ENCODE data around the gene CPT1C. TPM values are rescaled to one million over a fixed set of nuclear protein-coding genes. Genes with fewer than 3 reads are reported as not detected.
"Not testable (repeated sequence)": the region's sequence is repeated elsewhere in the genome, so short reads cannot be mapped to it uniquely, and the experiment has no call there.

CPT1C gene
- total RNA-seq, 4 donors from 2014 or later, result 0.44 to 4.1 (median 2.2) TPM

GRCh38 chr19:49713236-49713845 is 22.4 kb downstream of the CPT1C start:
- H3K4me1 ChIP-seq, result peaks cover 0 to 2% (median under 1%) of the 10 kb centered on the region in 4 donors
- 83 to 100% methylated on average over 2 to 7 of the region's 8 CpGs for WGBS, 2 donors
- H3K27me3 ChIP-seq, result no peaks in the 10 kb centered on the region
- H3K27ac ChIP-seq, result no peak overlapping the region
- H3K9me3 ChIP-seq, result no peaks in the 10 kb centered on the region
- no peak for TF ChIP-seq CTCF (IDR thresholded peaks at IDR 0.05)
- TF ChIP-seq EP300 (IDR thresholded peaks at IDR 0.05), result no peak
- no peak for TF ChIP-seq POLR2A (IDR thresholded peaks at IDR 0.05)
- H3K4me3 ChIP-seq, result no peak overlapping the region
- no peak for DNase-seq (ENCODE audit: low spot score in 2 of 2)
- H3K36me3 ChIP-seq, result no peaks in the 10 kb centered on the region

- Histone ChIP-seq H3K4me3 (no peak overlapping the region), H3K27ac (no peak overlapping the region), H3K9me3 (no peaks in the 10 kb centered on the region), H3K36me3 (no peaks in the 10 kb centered on the region), H3K4me1 (peaks cover 0 to 7% (median 2%) of the 10 kb centered on the region in 4 donors), H3K27me3 (no peaks in the 10 kb centered on the region)
- TF ChIP-seq EP300 (IDR thresholded peaks at IDR 0.05) (no peak), CTCF (IDR thresholded peaks at IDR 0.05) (no peak), POLR2A (IDR thresholded peaks at IDR 0.05) (no peak)
- no peak for DNase-seq (ENCODE audit: low spot score in 2 of 2)
- 71 to 75% methylated on average over 3 of the region's 3 CpGs for WGBS, 2 donors
Measured at GRCh38 chr19:49716154-49716553, 25.2 kb downstream of the CPT1C start.

GRCh38 chr19:49718511-49718910 is 27.6 kb downstream of the CPT1C start:
- TF ChIP-seq EP300 (IDR thresholded peaks at IDR 0.05), result no peak
- TF ChIP-seq CTCF (IDR thresholded peaks at IDR 0.05), result no peak
- no peak for TF ChIP-seq POLR2A (IDR thresholded peaks at IDR 0.05)
- H3K27ac ChIP-seq, result peak overlapping the region in 2 of 4 donors; percentile 88 to 91

GRCh38 chr19:49718991-49719390 is 28.1 kb downstream of the CPT1C start:
- Histone ChIP-seq H3K27me3 (no peaks in the 10 kb centered on the region), H3K9me3 (no peaks in the 10 kb centered on the region), H3K4me1 (peaks cover 0 to 7% (median 2%) of the 10 kb centered on the region in 4 donors), H3K27ac (no peak overlapping the region), H3K36me3 (peaks cover 0 to 23% (median 0%) of the 10 kb centered on the region in 3 donors), H3K4me3 (no peak overlapping the region)
- no peak for DNase-seq (ENCODE audit: low spot score in 2 of 2)
- WGBS, 2 donors, result 79% methylated on average over 6 of the region's 6 CpGs
- TF ChIP-seq CTCF (IDR thresholded peaks at IDR 0.05), result no peak
- no peak for TF ChIP-seq EP300 (IDR thresholded peaks at IDR 0.05)
- TF ChIP-seq POLR2A (IDR thresholded peaks at IDR 0.05), result no peak

More at GRCh38 chr19:49718511-49718910, 27.6 kb downstream of the CPT1C start:
- H3K36me3 ChIP-seq, result peaks cover 0 to 19% (median 0%) of the 10 kb centered on the region in 3 donors
- H3K9me3 ChIP-seq, result no peaks in the 10 kb centered on the region
- no peaks in the 10 kb centered on the region for H3K27me3 ChIP-seq
- peak overlapping the region in 1 of 4 donors; percentile 69 for H3K4me3 ChIP-seq
- peaks cover 0 to 7% (median 2%) of the 10 kb centered on the region in 4 donors for H3K4me1 ChIP-seq
- no peak for DNase-seq (ENCODE audit: low spot score in 2 of 2)
- WGBS, 2 donors, result 71 to 79% methylated on average over 8 of the region's 8 CpGs

GRCh38 chr19:49719420-49719819 is 28.5 kb downstream of the CPT1C start:
- not testable (repeated sequence) for H3K27ac ChIP-seq; DNase-seq (ENCODE audit: low spot score in 2 of 2); H3K4me1 ChIP-seq; H3K9me3 ChIP-seq; H3K27me3 ChIP-seq; H3K4me3 ChIP-seq
- peaks cover 0 to 23% (median 0%) of the 10 kb centered on the region in 3 donors for H3K36me3 ChIP-seq
- 81 to 84% methylated on average over 22 of the region's 22 CpGs for WGBS, 2 donors

All from tibial nerve (tissue), 4 donors.